ENCODE results near the gene DUSP14.

DNA sequence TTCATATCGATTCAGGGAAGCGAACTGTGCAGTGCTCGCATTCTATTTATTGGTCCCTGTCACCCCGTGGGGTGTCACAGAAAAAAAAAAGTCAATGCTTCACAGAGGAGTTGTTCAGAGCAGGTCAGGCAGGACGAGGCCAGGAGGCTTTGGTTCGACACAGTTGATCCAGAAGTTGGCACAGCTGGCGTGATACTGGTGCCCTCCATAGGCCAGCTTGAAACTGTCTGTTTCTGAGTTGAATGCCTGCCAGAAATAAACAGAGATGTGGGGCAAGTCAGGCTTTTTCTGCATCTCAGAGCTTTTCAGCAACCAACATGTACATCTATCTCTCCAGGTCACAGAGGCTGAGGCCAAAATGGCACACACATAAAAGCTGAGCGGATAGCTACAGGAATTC lies 29.1 kb downstream of the DUSP14 start:
- TF ChIP-seq, protein P1, sequence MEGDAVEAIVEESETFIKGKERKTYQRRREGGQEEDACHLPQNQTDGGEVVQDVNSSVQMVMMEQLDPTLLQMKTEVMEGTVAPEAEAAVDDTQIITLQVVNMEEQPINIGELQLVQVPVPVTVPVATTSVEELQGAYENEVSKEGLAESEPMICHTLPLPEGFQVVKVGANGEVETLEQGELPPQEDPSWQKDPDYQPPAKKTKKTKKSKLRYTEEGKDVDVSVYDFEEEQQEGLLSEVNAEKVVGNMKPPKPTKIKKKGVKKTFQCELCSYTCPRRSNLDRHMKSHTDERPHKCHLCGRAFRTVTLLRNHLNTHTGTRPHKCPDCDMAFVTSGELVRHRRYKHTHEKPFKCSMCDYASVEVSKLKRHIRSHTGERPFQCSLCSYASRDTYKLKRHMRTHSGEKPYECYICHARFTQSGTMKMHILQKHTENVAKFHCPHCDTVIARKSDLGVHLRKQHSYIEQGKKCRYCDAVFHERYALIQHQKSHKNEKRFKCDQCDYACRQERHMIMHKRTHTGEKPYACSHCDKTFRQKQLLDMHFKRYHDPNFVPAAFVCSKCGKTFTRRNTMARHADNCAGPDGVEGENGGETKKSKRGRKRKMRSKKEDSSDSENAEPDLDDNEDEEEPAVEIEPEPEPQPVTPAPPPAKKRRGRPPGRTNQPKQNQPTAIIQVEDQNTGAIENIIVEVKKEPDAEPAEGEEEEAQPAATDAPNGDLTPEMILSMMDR (IDR thresholded peaks at IDR 0.05) = no peak
- TF ChIP-seq EP300 (IDR thresholded peaks at IDR 0.05) = no peak
- no peak for TF ChIP-seq POLR2A (IDR thresholded peaks at IDR 0.05)
